Fibroblast of villous mesenchyme (primary cell): ENCODE data around the gene RABL3. TPM values are rescaled to one million over a fixed set of nuclear protein-coding genes. Genes with fewer than 3 reads are reported as not detected.
A peak's percentile ranks its signal among the peaks of the same experiment; 100 is the strongest.

Experiments used
- DNase-seq: peaks from one replicate; pipeline ENCODE4 v3.0.0-alpha.2; 2010; ENCODE audit warnings: low read depth
- H3K4me3 ChIP-seq: 2 replicates; pipeline ENCODE4 v1.5.1; 2011; ENCODE audit warnings: low read depth, mild to moderate bottlenecking, low read length
- CTCF ChIP-seq: IDR thresholded peaks from 2 replicates; pipeline ENCODE4 v1.5.1; 2012; ENCODE audit warnings: low read depth, mild to moderate bottlenecking, low read length; ENCODE audit not compliant: insufficient read depth
- total RNA-seq: library from RNA; depleted of rRNA; stranded (reverse); fragments of >200 nt; gene quantifications from 2 replicates; pipeline ENCODE4 v1.2.3, GENCODE V29; 2012

RABL3 gene
- total RNA-seq, 1 donor, result 18.1 TPM

DNA sequence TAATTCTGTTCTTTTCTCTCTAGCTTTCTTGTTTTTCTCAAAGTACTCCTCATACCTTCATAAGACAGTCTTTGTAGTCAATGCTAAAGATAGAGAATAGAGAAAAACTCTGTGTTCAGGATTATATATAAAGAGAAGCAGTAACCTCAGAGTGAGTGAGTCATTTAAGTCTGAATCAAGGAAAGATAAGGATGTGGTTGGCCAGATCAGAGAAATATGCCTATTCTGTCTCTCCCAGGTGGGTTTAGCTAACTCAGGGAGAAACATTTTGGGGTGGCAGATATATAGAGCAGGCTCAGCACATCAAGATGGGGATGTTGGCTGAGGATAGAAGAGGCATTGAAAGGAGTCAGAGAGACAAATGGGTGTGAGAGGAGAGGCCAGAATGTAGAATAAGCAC is 31.6 kb upstream of the RABL3 start:
- no peak for TF ChIP-seq CTCF
- DNase-seq, result peak; percentile 56
- H3K4me3 ChIP-seq, result no peak overlapping the region

GRCh38 chr3:120772081-120772480 is 29.8 kb upstream of the RABL3 start:
- no peak overlapping the region for H3K4me3 ChIP-seq
- DNase-seq, result no peak
- no peak for TF ChIP-seq CTCF

DNA sequence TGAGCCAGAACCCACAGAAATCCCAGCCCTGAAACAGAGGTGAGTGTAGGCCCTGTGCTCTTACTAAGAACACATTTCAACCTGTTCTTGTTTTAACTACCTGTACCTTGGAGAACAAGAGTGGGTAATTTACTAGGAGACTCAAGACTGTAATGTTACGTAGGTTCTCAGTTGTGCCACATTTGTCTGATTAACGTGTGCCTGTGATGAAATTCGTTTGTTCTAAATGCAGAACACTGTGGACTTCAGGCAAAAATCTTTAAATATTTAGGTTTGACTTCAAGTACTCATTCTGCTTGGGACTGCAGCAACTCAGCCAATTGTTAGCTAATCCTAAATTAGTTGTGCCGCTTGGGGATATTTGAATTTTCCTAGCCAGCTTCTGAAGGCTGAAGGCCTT is 28.6 kb upstream of the RABL3 start:
- DNase-seq, result no peak
- TF ChIP-seq CTCF, result no peak
- H3K4me3 ChIP-seq, result no peak overlapping the region

DNA sequence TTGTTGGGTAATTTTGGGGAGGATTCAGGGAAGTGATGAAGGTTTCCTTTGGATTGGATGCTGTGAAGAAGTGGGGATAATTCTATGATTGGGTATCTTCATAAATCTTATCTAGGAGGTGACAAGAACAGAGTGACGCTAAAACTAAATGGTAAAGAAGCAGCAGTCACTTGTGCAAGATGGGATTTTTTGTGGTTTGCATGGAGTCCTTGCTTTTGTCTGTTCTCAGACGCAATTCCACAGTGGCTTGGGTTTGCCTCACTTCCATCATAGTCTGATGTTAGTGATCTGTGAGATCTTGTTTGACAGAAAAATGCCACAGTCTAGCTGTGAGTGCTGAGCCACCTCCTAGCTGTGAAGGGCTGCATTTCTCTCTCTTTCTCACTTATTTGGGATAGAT is 27.1 kb upstream of the RABL3 start:
- no peak for TF ChIP-seq CTCF
- DNase-seq, result no peak
- H3K4me3 ChIP-seq, result no peak overlapping the region

GRCh38 chr3:120767106-120767505 is 24.8 kb upstream of the RABL3 start:
- no peak for TF ChIP-seq CTCF

GRCh38 chr3:120766576-120766975 is 24.3 kb upstream of the RABL3 start:
- no peak overlapping the region for H3K4me3 ChIP-seq
- TF ChIP-seq CTCF, result no peak
- DNase-seq, result no peak

More at GRCh38 chr3:120767106-120767505, 24.8 kb upstream of the RABL3 start:
- H3K4me3 ChIP-seq, result no peak overlapping the region
- DNase-seq, result peak; percentile 49

DNA sequence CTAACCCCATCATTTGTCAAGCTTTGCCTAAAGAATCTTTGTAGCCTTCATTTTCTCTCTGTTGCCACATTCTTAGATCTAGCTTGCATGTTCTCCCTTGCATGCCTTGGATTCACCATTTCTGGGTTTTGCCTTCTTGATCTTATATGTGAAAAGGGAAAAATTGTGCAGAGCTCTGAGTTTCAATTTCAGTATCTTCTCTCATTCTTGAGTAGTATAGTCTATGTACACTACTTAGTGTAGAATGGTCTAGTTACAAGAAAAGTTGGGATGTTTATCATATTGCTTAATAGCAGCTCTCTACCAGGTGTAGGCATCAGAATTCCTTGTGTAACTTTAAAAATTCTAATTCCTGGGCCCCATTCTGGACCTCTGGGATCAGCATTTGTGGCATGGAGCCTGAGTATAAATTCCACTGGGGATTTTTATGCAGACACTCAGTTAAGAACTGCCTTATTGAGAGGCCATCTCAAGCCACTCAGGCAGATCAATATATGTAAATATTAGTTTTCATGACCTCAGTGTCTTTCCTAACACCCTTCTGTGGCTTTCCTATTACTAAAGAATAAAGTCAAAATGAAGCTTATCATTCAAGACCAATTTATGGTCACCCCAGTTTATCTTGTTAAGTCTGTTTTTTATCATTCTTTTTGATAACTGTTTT is 23.6 kb upstream of the RABL3 start:
- no peak for TF ChIP-seq CTCF
- DNase-seq, result no peak
- no peak overlapping the region for H3K4me3 ChIP-seq
